Right atrium auricular region (tissue), 2 donors: Measurements from ENCODE around the gene PDZD8. TPM values are rescaled to one million over a fixed set of nuclear protein-coding genes. Genes with fewer than 3 reads are reported as not detected.

Source experiments
- DNase-seq: peaks from one replicate; pipeline ENCODE4 v3.0.0-alpha.2; 2019; ENCODE audit warnings: low spot score
- H3K27ac ChIP-seq, 2 donors: fragments of 200-600 bp; sonication (generic); 1 replicate in 1 of 2; 2 replicates in 1 of 2; pipeline ENCODE4 v1.5.1; 2016 to 2019
- H3K27me3 ChIP-seq, 2 donors: fragments of 200-600 bp; sonication (generic); one replicate each; pipeline versions ENCODE4 v1.5.1 to v1.6.0; 2017 to 2019
- H3K36me3 ChIP-seq: fragments of 200-600 bp; sonication (generic); one replicate; pipeline ENCODE4 v1.5.1; 2016
- H3K4me1 ChIP-seq, 2 donors: fragments of 200-600 bp; sonication (generic); one replicate each; pipeline versions ENCODE4 v1.5.1 to v1.6.0; 2017 to 2019
- H3K4me3 ChIP-seq, 2 donors: fragments of 200-600 bp; sonication (generic); 1 replicate in 1 of 2; 2 replicates in 1 of 2; pipeline ENCODE4 v1.5.1; 2017 to 2019; ENCODE audit warnings: mild to moderate bottlenecking in 1 of 2, moderate library complexity in 1 of 2
- H3K9me3 ChIP-seq, 2 donors: fragments of 200-600 bp; sonication (generic); one replicate each; pipeline ENCODE4 v1.5.1; 2019
- CTCF ChIP-seq, 2 donors: fragments of 200-600 bp; sonication (generic); IDR thresholded peaks; one replicate each; pipeline ENCODE4 v1.5.1; 2019; ENCODE audit warnings: antibody characterized with exemption in 2 of 2
- total RNA-seq, 2 donors: library from RNA; depleted of rRNA; stranded (reverse); fragments of >200 nt; gene quantifications; one replicate each; pipeline ENCODE4 v1.1.0, GENCODE V29; 2016

PDZD8 gene
- total RNA-seq, 2 donors from 2014 or later, result 17.7 to 29.4 TPM

- no peaks in the 10 kb centered on the region for H3K27me3 ChIP-seq
- TF ChIP-seq CTCF (IDR thresholded peaks at IDR 0.05), result no peak
- H3K4me1 ChIP-seq, result peaks cover 0 to 14% of the 10 kb centered on the region in 2 donors
- no peak overlapping the region for H3K27ac ChIP-seq
- DNase-seq, result no peak
- no peaks in the 10 kb centered on the region for H3K36me3 ChIP-seq
- no peaks in the 10 kb centered on the region for H3K9me3 ChIP-seq
- H3K4me3 ChIP-seq, result no peak overlapping the region
Measured at GRCh38 chr10:117342641-117343040, 32.6 kb downstream of the PDZD8 start.

- Histone ChIP-seq H3K4me3 (no peak overlapping the region), H3K27me3 (no peaks in the 10 kb centered on the region), H3K27ac (no peak overlapping the region), H3K9me3 (no peaks in the 10 kb centered on the region), H3K36me3 (no peaks in the 10 kb centered on the region), H3K4me1 (peaks cover 0 to 14% of the 10 kb centered on the region in 2 donors)
- no peak for TF ChIP-seq CTCF (IDR thresholded peaks at IDR 0.05)
- no peak for DNase-seq
Measured at GRCh38 chr10:117341061-117341460, 34.2 kb downstream of the PDZD8 start.

- no peak for DNase-seq
- H3K36me3 ChIP-seq, result no peaks in the 10 kb centered on the region
- no peak overlapping the region for H3K27ac ChIP-seq
- peaks cover 0 to 6% of the 10 kb centered on the region in 2 donors for H3K9me3 ChIP-seq
- peaks cover 0 to 7% of the 10 kb centered on the region in 2 donors for H3K4me1 ChIP-seq
- no peak for TF ChIP-seq CTCF (IDR thresholded peaks at IDR 0.05)
- H3K27me3 ChIP-seq, result no peaks in the 10 kb centered on the region
- no peak overlapping the region for H3K4me3 ChIP-seq
Measured at GRCh38 chr10:117339979-117340378, 35.3 kb downstream of the PDZD8 start.

DNA sequence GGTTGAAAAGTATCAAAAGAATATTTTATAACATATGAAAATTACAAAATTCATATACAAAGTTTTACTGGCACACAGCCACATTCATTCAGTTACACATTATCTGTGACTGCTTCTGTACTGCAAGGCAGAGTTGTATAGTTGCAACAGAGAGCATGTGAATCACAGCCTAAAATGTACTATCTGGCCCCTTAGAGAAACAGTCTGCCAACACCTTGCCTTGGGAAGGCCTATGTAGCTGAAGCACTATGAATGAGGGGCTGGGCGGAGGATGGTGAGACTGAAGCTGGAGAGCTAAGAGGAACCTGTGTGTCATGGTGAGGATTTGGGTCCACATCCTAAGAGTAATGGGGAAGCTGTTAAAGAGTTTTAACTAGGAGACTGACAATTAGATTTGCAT lies 35.7 kb downstream of the PDZD8 start:
- Histone ChIP-seq H3K27ac (no peak overlapping the region), H3K4me1 (peaks cover 0 to 7% of the 10 kb centered on the region in 2 donors), H3K36me3 (no peaks in the 10 kb centered on the region), H3K27me3 (no peaks in the 10 kb centered on the region), H3K9me3 (peaks cover 0 to 10% of the 10 kb centered on the region in 2 donors), H3K4me3 (no peak overlapping the region)
- DNase-seq, result no peak
- TF ChIP-seq CTCF (IDR thresholded peaks at IDR 0.05), result no peak

DNA sequence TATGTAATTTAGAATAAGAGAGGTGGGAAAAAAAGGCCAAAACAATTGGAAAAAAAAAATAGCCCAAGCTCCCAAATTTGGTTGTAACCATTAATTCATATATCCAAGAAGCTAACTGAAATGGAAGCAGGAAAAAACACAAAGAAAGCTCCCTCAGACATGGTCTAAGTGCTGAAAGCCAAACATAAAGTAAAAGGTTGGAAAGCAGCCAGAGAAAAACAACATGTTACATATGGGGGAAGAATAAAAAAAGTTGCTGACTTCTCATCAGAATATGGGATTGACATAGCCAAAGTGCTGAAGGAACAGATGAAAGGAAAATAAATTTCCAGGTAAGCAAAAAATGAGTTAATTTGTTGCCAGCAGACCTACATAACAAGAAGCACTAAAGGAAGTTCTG lies 40.3 kb downstream of the PDZD8 start:
- Histone ChIP-seq H3K27me3 (no peaks in the 10 kb centered on the region), H3K36me3 (no peaks in the 10 kb centered on the region), H3K4me1 (no peaks in the 10 kb centered on the region), H3K9me3 (peaks cover 0 to 16% of the 10 kb centered on the region in 2 donors), H3K27ac (no peak overlapping the region), H3K4me3 (no peak overlapping the region)
- no peak for TF ChIP-seq CTCF (IDR thresholded peaks at IDR 0.05)
- no peak for DNase-seq

DNA sequence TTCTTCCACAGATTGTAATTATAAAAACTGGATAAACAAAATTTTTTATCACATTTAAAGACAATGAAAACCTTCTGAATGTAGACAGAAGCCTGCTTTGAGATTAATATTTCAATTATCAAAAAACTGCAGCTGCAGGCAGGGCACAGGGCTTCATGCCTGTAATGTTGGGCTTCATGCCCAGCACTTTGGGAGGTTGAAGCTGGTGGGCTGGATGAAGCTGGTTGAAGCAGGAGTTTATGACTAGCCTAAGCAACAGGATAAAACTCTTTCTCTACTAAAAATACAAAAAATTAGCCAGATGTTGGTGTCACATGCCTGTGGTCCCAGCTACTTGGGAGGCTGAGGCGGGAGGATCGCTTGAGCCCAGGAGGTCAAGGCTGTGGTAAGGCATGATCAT lies 41.2 kb downstream of the PDZD8 start:
- no peaks in the 10 kb centered on the region for H3K36me3 ChIP-seq
- no peak for TF ChIP-seq CTCF (IDR thresholded peaks at IDR 0.05)
- no peak overlapping the region for H3K4me3 ChIP-seq
- H3K9me3 ChIP-seq, result peaks cover 0 to 16% of the 10 kb centered on the region in 2 donors
- H3K27ac ChIP-seq, result no peak overlapping the region
- H3K27me3 ChIP-seq, result no peaks in the 10 kb centered on the region
- no peak for DNase-seq
- H3K4me1 ChIP-seq, result no peaks in the 10 kb centered on the region
